Neural cell (in vitro differentiated cells): ENCODE results near the gene NEDD4L. TPM values are rescaled to one million over a fixed set of nuclear protein-coding genes. Genes with fewer than 3 reads are reported as not detected.

Source experiments
- H2AFZ ChIP-seq: fragments of 200-600, 300-800 bp; sonication (generic), shearing (Covaris generic); 2 replicates; pipeline ENCODE4 v1.6.0; 2014; ENCODE audit warnings: low read depth, mild to moderate bottlenecking, antibody characterized with exemption, low read length, moderate library complexity
- H3F3A ChIP-seq: fragments of 200-600 bp; shearing (Covaris generic); 2 replicates; pipeline ENCODE4 v1.6.1; 2016; ENCODE audit warnings: mild to moderate bottlenecking, moderate library complexity, mixed read lengths, antibody characterized with exemption, low read length; ENCODE audit not compliant: insufficient read depth, poor library complexity, severe bottlenecking
- H3K27ac ChIP-seq: fragments of 200-600, 300-800 bp; sonication (generic), shearing (Covaris generic); 2 replicates; pipeline ENCODE4 v1.5.1; 2014; ENCODE audit warnings: mild to moderate bottlenecking, low read length, moderate library complexity
- H3K27me3 ChIP-seq: fragments of 300-800, 200-600 bp; sonication (generic), shearing (Covaris generic); 2 replicates; pipeline ENCODE4 v1.6.0; 2014; ENCODE audit warnings: mild to moderate bottlenecking, low read depth, low read length, moderate library complexity; ENCODE audit not compliant: insufficient read depth
- H3K36me3 ChIP-seq: fragments of 300-800, 200-600 bp; sonication (generic), shearing (Covaris generic); 2 replicates; pipeline ENCODE4 v1.5.1; 2014; ENCODE audit warnings: mild to moderate bottlenecking, antibody characterized with exemption, low read length, moderate library complexity; ENCODE audit not compliant: insufficient read depth
- H3K4me2 ChIP-seq: fragments of 300-800, 200-600 bp; sonication (generic), shearing (Covaris generic); 2 replicates; pipeline ENCODE4 v1.6.0; 2014; ENCODE audit warnings: mild to moderate bottlenecking, low read length
- H3K4me3 ChIP-seq: fragments of 300-800, 200-600 bp; sonication (generic), shearing (Covaris generic); 2 replicates; pipeline ENCODE4 v1.5.1; 2014; ENCODE audit warnings: mild to moderate bottlenecking, low read length, moderate library complexity
- H3K79me2 ChIP-seq: fragments of 200-600 bp; shearing (Covaris generic); replicated peaks from 2 replicates; pipeline ENCODE4 v1.6.0; 2014; ENCODE audit warnings: mild to moderate bottlenecking, low read length, moderate library complexity; ENCODE audit not compliant: insufficient read depth
- H3K9ac ChIP-seq: fragments of 300-800, 200-600 bp; sonication (generic), shearing (Covaris generic); 2 replicates; pipeline ENCODE4 v1.6.1; 2016; ENCODE audit warnings: mild to moderate bottlenecking, low read length, mixed read lengths
- H3K9me2 ChIP-seq: fragments of 200-600 bp; shearing (Covaris generic); 2 replicates; pipeline ENCODE4 v1.6.1; 2016; ENCODE audit warnings: mild to moderate bottlenecking, low read length, mixed read lengths; ENCODE audit not compliant: insufficient read depth
- H3K9me3 ChIP-seq: fragments of 200-600, 300-800 bp; sonication (generic), shearing (Covaris generic); 2 replicates; pipeline ENCODE4 v1.6.1; 2016; ENCODE audit warnings: mild to moderate bottlenecking, mixed run types, low read length, moderate library complexity, mixed read lengths
- H4K20me1 ChIP-seq: fragments of 200-600 bp; shearing (Covaris generic); 2 replicates; pipeline ENCODE4 v1.6.1; 2016; ENCODE audit warnings: mild to moderate bottlenecking, mixed run types; ENCODE audit not compliant: insufficient read depth
- CTCF ChIP-seq: fragments of 450-650 bp; IDR thresholded peaks from 2 replicates; pipeline ENCODE4 v1.5.1; 2014; ENCODE audit warnings: antibody characterized with exemption, mild to moderate bottlenecking, moderate library complexity; ENCODE audit not compliant: poor library complexity, severe bottlenecking
- EP300 ChIP-seq: fragments of 450-650 bp; conservative IDR thresholded peaks from 2 replicates; pipeline ENCODE4 v1.6.1; 2014; ENCODE audit warnings: antibody characterized with exemption, mild to moderate bottlenecking, moderate library complexity; ENCODE audit not compliant: poor library complexity, severe bottlenecking
- EZH2 ChIP-seq: fragments of 200-600, 300-800 bp; shearing (Covaris generic), sonication (generic); IDR thresholded peaks from 2 replicates; pipeline ENCODE4 v1.6.1; 2014; ENCODE audit warnings: antibody characterized with exemption, low read length, borderline replicate concordance, mild to moderate bottlenecking; ENCODE audit not compliant: insufficient read depth, poor library complexity, severe bottlenecking
- MXI1 ChIP-seq: fragments of 450-650 bp; conservative IDR thresholded peaks from 2 replicates; pipeline ENCODE4 v1.6.1; 2014; ENCODE audit warnings: antibody characterized with exemption, mild to moderate bottlenecking; ENCODE audit not compliant: poor library complexity, severe bottlenecking
- POLR2AphosphoS5 ChIP-seq: IDR thresholded peaks from 2 replicates; pipeline ENCODE4 v1.6.1; 2012
- RAD21 ChIP-seq: fragments of 450-650 bp; conservative IDR thresholded peaks from 2 replicates; pipeline ENCODE4 v1.6.1; 2014; ENCODE audit warnings: antibody characterized with exemption, mild to moderate bottlenecking, moderate library complexity
- SMC3 ChIP-seq: fragments of 450-650 bp; conservative IDR thresholded peaks from 2 replicates; pipeline ENCODE4 v1.6.1; 2014; ENCODE audit warnings: antibody characterized with exemption, mild to moderate bottlenecking, moderate library complexity; ENCODE audit not compliant: poor library complexity
- TAF1 ChIP-seq: IDR thresholded peaks from 2 replicates; pipeline ENCODE4 v1.6.1; 2012; ENCODE audit warnings: low read depth
- polyA plus RNA-seq: library from polyadenylated mRNA; depleted of rRNA; stranded (reverse); fragments of >200 nt; gene quantifications from 2 replicates; pipeline ENCODE4 v1.2.3, GENCODE V29; 2014
- TF ChIP-seq, protein P1 (sequence below): IDR thresholded peaks from 2 replicates; pipeline ENCODE4 v1.6.1; 2012; ENCODE audit warnings: borderline replicate concordance

The NEDD4L gene
- polyA plus RNA-seq, 1 donor from 2014 or later, result 97.9 TPM

- Histone ChIP-seq H3K4me2 (no peak overlapping the region), H3K9me2 (no peaks in the 10 kb centered on the region), H3K36me3 (no peaks in the 10 kb centered on the region), H4K20me1 (peaks cover 7% of the 10 kb centered on the region), H3K9ac (no peak overlapping the region), H3K27ac (no peak overlapping the region), H3K9me3 (no peaks in the 10 kb centered on the region), H2AFZ (no peak overlapping the region), H3K27me3 (no peaks in the 10 kb centered on the region), H3K4me3 (no peak overlapping the region), H3K79me2 (peaks cover 93% of the 10 kb centered on the region), H3F3A (no peaks in the 10 kb centered on the region)
- TF ChIP-seq CTCF, result no peak
- no peak for TF ChIP-seq EP300
- TF ChIP-seq TAF1, result no peak
- TF ChIP-seq, protein P1, sequence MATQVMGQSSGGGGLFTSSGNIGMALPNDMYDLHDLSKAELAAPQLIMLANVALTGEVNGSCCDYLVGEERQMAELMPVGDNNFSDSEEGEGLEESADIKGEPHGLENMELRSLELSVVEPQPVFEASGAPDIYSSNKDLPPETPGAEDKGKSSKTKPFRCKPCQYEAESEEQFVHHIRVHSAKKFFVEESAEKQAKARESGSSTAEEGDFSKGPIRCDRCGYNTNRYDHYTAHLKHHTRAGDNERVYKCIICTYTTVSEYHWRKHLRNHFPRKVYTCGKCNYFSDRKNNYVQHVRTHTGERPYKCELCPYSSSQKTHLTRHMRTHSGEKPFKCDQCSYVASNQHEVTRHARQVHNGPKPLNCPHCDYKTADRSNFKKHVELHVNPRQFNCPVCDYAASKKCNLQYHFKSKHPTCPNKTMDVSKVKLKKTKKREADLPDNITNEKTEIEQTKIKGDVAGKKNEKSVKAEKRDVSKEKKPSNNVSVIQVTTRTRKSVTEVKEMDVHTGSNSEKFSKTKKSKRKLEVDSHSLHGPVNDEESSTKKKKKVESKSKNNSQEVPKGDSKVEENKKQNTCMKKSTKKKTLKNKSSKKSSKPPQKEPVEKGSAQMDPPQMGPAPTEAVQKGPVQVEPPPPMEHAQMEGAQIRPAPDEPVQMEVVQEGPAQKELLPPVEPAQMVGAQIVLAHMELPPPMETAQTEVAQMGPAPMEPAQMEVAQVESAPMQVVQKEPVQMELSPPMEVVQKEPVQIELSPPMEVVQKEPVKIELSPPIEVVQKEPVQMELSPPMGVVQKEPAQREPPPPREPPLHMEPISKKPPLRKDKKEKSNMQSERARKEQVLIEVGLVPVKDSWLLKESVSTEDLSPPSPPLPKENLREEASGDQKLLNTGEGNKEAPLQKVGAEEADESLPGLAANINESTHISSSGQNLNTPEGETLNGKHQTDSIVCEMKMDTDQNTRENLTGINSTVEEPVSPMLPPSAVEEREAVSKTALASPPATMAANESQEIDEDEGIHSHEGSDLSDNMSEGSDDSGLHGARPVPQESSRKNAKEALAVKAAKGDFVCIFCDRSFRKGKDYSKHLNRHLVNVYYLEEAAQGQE, result no peak
- no peak for TF ChIP-seq SMC3
- no peak for TF ChIP-seq MXI1
- TF ChIP-seq RAD21, result no peak
- TF ChIP-seq EZH2, result no peak
Observed at GRCh38 chr18:58152216-58152615, 108.2 kb downstream of the NEDD4L start.

- Histone ChIP-seq H3K36me3 (no peaks in the 10 kb centered on the region), H4K20me1 (peaks cover 4% of the 10 kb centered on the region), H3K79me2 (peaks cover 93% of the 10 kb centered on the region), H3F3A (no peaks in the 10 kb centered on the region), H3K4me2 (no peak overlapping the region), H3K27me3 (no peaks in the 10 kb centered on the region), H3K27ac (no peak overlapping the region), H3K9me2 (no peaks in the 10 kb centered on the region), H2AFZ (no peak overlapping the region), H3K9me3 (no peaks in the 10 kb centered on the region), H3K4me3 (no peak overlapping the region), H3K9ac (no peak overlapping the region)
- TF ChIP-seq EZH2 (no peak), EP300 (no peak), TAF1 (no peak), RAD21 (no peak), SMC3 (no peak), POLR2AphosphoS5 (no peak), CTCF (no peak), MXI1 (no peak)
- TF ChIP-seq, protein P1, result no peak
Observed at GRCh38 chr18:58152891-58153290, 108.9 kb downstream of the NEDD4L start.
